ENCODE results near the gene ATP6V1A. TPM values are rescaled to one million over a fixed set of nuclear protein-coding genes. Genes with fewer than 3 reads are reported as not detected.

ATP6V1A gene
- total RNA-seq, 4 donors from 2014 or later: 28.8 to 38.1 (median 34.2) TPM

- WGBS, 2 donors: 60 to 65% methylated on average over 3 of the region's 3 CpGs
- DNase-seq (ENCODE audit: low spot score in 2 of 2): no peak
- H3K27ac ChIP-seq: no peak overlapping the region
- no peaks in the 10 kb centered on the region for H3K4me1 ChIP-seq
- no peak for TF ChIP-seq CTCF (IDR thresholded peaks at IDR 0.05)
- no peak for TF ChIP-seq EP300 (IDR thresholded peaks at IDR 0.05)
- TF ChIP-seq POLR2A (IDR thresholded peaks at IDR 0.05): no peak
- H3K4me3 ChIP-seq: no peak overlapping the region
- H3K9me3 ChIP-seq: no peaks in the 10 kb centered on the region
- H3K36me3 ChIP-seq: no peaks in the 10 kb centered on the region
- no peaks in the 10 kb centered on the region for H3K27me3 ChIP-seq
Measured at GRCh38 chr3:113852506-113852905, 105.7 kb downstream of the ATP6V1A start.

Other genes with a start within 250 kb of the ATP6V1A start
- 10 to 100 TPM; 10.5 to 30.8 (median 16.7) TPM for gene SPICE1, start 231.9 kb upstream of the ATP6V1A start, total RNA-seq
- 1 to 10 TPM; 2.7 to 6.8 (median 4.8) TPM for gene SIDT1, start 214.5 kb upstream of the ATP6V1A start, total RNA-seq
- 10 to 100 TPM; 16.8 to 22.6 (median 19.4) TPM for gene USF3, start 50.4 kb upstream of the ATP6V1A start, total RNA-seq
- 100 to 1,000 TPM in 1 of 4 donors, 10 to 100 TPM in 3; 80.7 to 101 (median 89.0) TPM for gene NAA50, start 786 bp upstream of the ATP6V1A start, total RNA-seq
- gene GRAMD1C, start 91.8 kb downstream of the ATP6V1A start, total RNA-seq: 10 to 100 TPM in 1 of 4 donors, 1 to 10 TPM in 2, under 1 TPM in 1; 0.63 to 12.6 (median 1.2) TPM
- gene ZDHHC23, start 201.0 kb downstream of the ATP6V1A start, total RNA-seq: 1 to 10 TPM; 2.3 to 4.5 (median 3.2) TPM

Measured in tibial nerve (tissue), 4 donors.